Activated CD8-positive, alpha-beta memory T cell treated with anti-CD3 and anti-CD28 coated beads, Interleukin-2, amount 50 U/mL, for 48 hours (primary cell): ENCODE data around the gene RAC2.

Experiments used
- DNase-seq: peaks from one replicate; pipeline ENCODE4 v3.0.0-alpha.2; 2020

RAC2 gene

DNA sequence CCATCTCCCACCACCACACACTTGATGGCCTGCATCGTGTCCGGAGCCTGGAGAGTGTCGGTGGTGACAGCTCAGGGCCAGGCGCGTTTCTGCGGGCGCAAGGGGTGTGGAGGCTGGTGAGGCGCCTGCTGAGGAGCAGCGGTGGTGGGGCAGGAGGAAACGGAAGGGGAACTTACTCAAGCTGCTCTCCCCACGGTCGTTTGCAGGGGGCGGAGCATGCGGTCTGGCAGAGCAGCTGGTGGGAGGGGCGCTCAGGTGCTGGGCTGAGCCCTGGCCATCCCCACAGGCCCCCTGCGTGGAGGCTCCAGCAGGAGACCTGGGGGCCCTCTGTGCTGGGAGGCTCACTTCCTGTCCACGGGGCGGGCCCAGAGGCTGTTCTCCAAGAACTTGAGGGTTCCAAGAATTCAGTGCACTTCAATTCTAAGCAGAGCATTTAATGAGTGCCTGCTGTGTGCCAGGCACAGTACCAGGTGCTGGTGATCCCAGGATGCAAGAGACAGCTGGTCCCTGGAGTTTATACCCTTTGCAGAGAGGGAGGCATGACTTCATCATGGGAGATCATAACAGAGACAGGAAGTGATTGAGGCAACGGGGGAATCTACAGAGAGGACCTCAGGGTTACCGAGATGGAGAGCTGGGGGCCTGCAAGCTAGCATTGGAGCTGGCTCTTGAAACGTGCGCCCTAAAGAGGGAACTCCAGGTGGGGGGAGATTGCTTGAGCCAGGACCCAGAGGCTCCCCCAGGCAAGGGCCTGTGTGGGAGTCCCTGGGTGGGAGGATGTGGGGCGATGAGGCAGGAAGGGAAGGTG lies at the start of gene RAC2:
TSS of gene RAC2 (minus strand) at position 156 of the 808 bp plus-strand sequence. CDS start at position 35, 121 bp downstream.
- peak; percentile 94 for DNase-seq

DNA sequence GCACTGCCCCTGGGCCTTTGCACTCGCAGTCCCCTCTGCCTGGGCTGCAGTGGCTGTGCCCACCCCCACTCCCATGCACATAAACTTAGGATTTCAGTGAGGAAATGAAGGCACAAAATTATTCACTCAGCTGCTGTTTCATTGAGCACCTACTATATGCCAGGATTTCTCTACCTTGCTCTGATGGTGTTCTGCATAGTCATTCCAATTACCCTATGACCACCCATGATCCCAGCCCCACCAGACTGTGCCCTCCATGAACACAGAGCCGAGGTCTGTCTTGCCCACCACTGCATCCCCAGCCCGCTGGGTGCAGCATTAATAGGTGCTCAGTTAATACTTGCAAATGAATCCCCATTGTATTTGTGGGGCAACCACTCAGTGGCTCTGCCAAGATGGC lies 49.1 kb upstream of the RAC2 start:
- DNase-seq, result no peak

DNA sequence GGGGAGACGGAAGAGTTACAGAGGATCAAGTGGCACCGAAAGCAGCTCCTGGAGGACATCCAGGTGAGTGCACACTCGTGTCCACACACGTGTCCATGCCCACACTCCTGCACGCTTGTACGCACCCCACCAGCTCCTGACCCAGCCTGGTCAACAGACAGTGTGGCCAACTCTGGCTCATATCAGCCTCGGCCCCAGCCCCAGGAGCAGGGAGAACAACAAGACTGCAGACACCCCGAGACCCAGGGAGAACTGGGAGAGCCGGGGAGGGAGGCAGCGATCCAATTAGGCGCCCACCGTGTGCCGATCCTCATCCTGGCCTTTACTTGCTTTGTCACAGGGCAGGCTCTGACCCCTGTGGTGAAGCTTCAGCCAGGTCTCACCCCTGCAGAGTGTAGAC lies 48.6 kb upstream of the RAC2 start:
- DNase-seq, result no peak

GRCh38 chr22:37291559-37292298 lies 47.7 kb upstream of the RAC2 start:
- no peak for DNase-seq

GRCh38 chr22:37290737-37291136 lies 46.7 kb upstream of the RAC2 start:
- no peak for DNase-seq

GRCh38 chr22:37289156-37289735 lies 45.2 kb upstream of the RAC2 start:
- DNase-seq, result no peak

DNA sequence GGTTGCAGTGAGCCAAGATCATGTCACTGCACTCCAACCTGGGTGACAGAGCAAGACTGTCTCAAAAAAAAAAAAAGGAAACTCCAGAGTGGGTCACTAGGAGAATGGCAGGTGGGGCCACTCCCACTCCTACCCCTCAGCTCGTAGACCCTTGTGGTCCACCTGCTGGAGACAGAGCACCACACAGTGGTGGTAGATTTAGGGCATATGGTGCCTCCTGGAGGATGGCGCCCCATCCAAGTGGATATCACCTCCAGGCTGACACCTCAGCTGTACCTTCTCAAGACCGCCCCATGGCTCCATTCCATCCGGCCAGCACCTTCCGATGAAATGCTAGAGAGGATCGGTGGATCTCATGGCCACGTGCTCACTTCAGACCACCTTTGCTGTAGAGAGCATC lies 44.5 kb upstream of the RAC2 start:
- DNase-seq, result no peak

- DNase-seq, result no peak
Observed at GRCh38 chr22:37287550-37287951, 43.5 kb upstream of the RAC2 start.

- DNase-seq, result no peak
Observed at GRCh38 chr22:37285937-37286336, 41.9 kb upstream of the RAC2 start.

GRCh38 chr22:37284805-37285355 lies 40.8 kb upstream of the RAC2 start:
- DNase-seq, result no peak

GRCh38 chr22:37284126-37284804 lies 40.2 kb upstream of the RAC2 start:
- no peak for DNase-seq

GRCh38 chr22:37283393-37283937 lies 39.4 kb upstream of the RAC2 start:
- DNase-seq, result no peak

DNA sequence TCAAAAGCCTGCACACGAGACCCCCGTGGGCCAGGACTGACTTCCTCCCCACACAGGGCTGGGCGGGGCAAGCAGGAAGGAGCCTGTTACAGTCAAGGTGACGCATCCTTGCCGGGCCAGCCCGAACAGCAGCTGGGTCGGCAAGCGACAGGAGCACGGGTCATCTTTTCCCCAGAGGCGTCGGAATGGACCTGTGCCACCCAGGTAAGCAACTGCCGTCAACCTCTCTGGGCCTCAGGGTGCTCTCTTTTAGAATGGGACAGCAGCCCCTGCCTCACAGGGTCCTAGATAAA lies 38.3 kb upstream of the RAC2 start, which contains the start of gene CYTH4:
TSS of gene CYTH4 (plus strand) at position 124 of the 293 bp plus-strand sequence. CDS start at position 186, 62 bp downstream.
- DNase-seq, result peak; percentile 86

GRCh38 chr22:37281646-37282384 lies 37.7 kb upstream of the RAC2 start:
- DNase-seq, result no peak

- no peak for DNase-seq
Observed at GRCh38 chr22:37281195-37281594, 37.1 kb upstream of the RAC2 start.

DNA sequence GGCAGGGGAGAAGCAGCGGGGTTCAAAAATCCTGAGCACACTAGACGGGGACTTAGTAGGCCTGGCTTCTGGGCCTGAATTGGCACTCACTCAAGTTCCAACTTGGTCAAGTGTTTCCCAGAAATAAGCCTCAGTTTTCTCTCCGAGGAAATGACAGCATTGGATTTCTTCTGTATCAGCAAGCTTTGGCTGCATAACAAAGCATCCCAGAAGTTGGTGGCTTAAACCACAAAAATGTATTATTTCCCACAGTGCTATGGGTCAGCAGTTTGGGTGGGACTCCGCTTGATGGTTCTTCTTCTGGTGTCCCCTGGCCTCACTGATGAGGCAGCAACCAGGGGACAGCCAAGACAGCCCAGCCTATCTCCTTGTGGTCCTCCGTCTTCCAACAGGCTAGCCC lies 36.6 kb upstream of the RAC2 start:
- DNase-seq, result no peak

GRCh38 chr22:37279331-37280181 lies 35.5 kb upstream of the RAC2 start:
- DNase-seq, result no peak

GRCh38 chr22:37278261-37278660 lies 34.2 kb upstream of the RAC2 start:
- DNase-seq, result no peak

DNA sequence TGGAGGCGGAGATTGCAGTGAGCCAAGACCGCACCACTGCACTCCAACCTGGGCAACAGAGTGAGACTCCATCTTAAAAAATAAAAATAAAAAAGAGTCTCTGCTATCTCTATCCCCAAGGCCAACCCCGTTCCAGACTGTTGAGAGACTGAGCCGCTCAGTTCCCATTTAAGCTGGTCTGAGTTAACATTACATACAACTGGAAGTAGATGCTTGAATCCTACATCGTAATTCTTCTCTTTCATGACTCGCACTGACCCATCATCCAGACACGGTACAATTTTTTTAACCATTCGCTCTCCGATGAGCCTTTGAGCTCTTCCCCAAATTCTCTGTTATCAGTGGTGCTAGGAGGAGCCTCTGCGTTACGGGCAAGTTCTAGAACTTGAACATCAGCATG lies 33.3 kb upstream of the RAC2 start:
- no peak for DNase-seq

- DNase-seq, result no peak
Observed at GRCh38 chr22:37276776-37277175, 32.7 kb upstream of the RAC2 start.

GRCh38 chr22:37275622-37276021 lies 31.6 kb upstream of the RAC2 start:
- DNase-seq, result no peak
